Activated CD4-positive, alpha-beta memory T cell treated with anti-CD3 and anti-CD28 coated beads for 36 hours (primary cell): ENCODE results near the gene FER. TPM values are rescaled to one million over a fixed set of nuclear protein-coding genes. Genes with fewer than 3 reads are reported as not detected.
"Not testable (repeated sequence)": the region's sequence is repeated elsewhere in the genome, so short reads cannot be mapped to it uniquely, and the experiment has no call there.

Experiments
- CTCF ChIA-PET: fragments of 350-600 bp; sonication (Branson Sonifier 250); formaldehyde crosslinking; loops from one replicate; lab custom pipeline; 2021; ENCODE audit warnings: antibody characterized with exemption, inconsistent platforms; lab: Charles Lee
- POLR2A ChIA-PET: fragments of 350-600 bp; sonication (Branson Sonifier 250); formaldehyde crosslinking; loops from one replicate; lab custom pipeline; 2021; ENCODE audit warnings: antibody characterized with exemption; lab: Charles Lee
- DNase-seq: peaks from one replicate; pipeline ENCODE4 v3.0.0-alpha.2; 2020
- H3K27ac Mint-ChIP-seq: one replicate; pipeline ENCODE4 v1.8.0; 2021; ENCODE audit warnings: mixed read lengths
- H3K27me3 Mint-ChIP-seq: one replicate; pipeline ENCODE4 v1.8.0; 2021; ENCODE audit warnings: mixed read lengths
- H3K36me3 Mint-ChIP-seq: one replicate; pipeline ENCODE4 v1.8.0; 2021; ENCODE audit warnings: mixed read lengths
- H3K4me1 Mint-ChIP-seq: one replicate; pipeline ENCODE4 v1.8.0; 2021; ENCODE audit warnings: low read depth, mixed read lengths
- H3K4me3 Mint-ChIP-seq: one replicate; pipeline ENCODE4 v1.8.0; 2021; ENCODE audit warnings: mild to moderate bottlenecking, mixed read lengths
- H3K9me3 Mint-ChIP-seq: one replicate; pipeline ENCODE4 v1.8.0; 2021; ENCODE audit warnings: mixed read lengths
- intact Hi-C: fragments of 100-400 bp; cut with micrococcal nuclease; formaldehyde crosslinking; loops from one replicate; pipeline ENCODE4 v1.15.1; 2023
- total RNA-seq, 2 experiments: library from RNA; stranded (reverse); gene quantifications; one replicate each; pipeline ENCODE4 v1.2.3, GENCODE V29; 2021

Gene FER
- total RNA-seq, 2 experiments from 2014 or later: 9.1 to 9.5 TPM

DNA sequence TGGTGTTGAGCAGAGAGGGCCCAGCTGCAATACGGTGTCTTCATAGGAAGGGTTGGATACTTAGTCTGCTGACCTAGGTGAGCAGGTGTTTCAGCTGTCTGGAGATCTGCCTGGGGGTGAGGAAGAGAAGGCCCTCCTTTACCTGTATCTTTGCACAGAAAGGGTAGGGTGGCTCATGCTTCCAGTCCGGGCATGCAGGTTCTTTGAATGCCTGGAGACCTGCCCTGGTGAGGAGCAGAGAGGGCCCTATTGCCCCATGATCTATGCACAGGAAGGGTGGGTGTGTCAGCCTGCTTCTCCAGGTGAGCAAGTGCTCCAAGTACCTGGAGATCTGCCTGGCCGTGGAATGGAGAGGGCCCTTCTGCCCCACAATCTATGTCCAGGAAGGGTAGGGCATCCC, 63.0 kb downstream of the FER start:
- ChIA-PET POLR2A (no interaction called here), CTCF (no interaction called here)
- no peak overlapping the region for H3K4me3 Mint-ChIP-seq
- no peak for DNase-seq
- H3K36me3 Mint-ChIP-seq: peaks cover 17% of the 10 kb centered on the region
- no peaks in the 10 kb centered on the region for H3K4me1 Mint-ChIP-seq
- intact Hi-C loops: no loop called here
- H3K9me3 Mint-ChIP-seq: peaks cover 20% of the 10 kb centered on the region
- H3K27me3 Mint-ChIP-seq: no peaks in the 10 kb centered on the region
- no peak overlapping the region for H3K27ac Mint-ChIP-seq

DNA sequence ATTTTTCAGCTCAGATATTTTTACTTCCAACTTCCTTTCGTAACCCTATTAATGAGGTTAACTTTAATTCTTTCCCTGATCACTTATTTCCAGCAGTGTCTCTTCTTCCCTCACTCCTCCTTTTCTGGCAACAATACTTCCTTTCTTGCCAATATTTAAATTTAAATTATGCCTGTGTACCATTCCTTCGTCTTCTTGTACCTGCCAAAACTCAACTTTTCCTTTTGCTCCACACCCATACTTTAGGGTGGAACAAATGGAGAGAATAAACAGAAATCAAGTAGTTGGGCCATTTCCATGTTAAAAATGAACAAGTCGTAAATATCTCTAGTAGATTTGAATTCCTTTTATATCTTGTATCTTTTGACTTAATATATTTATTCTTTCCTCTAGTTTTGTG, 66.0 kb downstream of the FER start:
- no peak overlapping the region for H3K4me3 Mint-ChIP-seq
- H3K4me1 Mint-ChIP-seq: peaks cover 3% of the 10 kb centered on the region
- POLR2A ChIA-PET: no interaction called here
- CTCF ChIA-PET: no interaction called here
- intact Hi-C loops: no loop called here
- H3K9me3 Mint-ChIP-seq: peaks cover 10% of the 10 kb centered on the region
- no peak for DNase-seq
- H3K27me3 Mint-ChIP-seq: no peaks in the 10 kb centered on the region
- H3K27ac Mint-ChIP-seq: no peak overlapping the region
- H3K36me3 Mint-ChIP-seq: peaks cover 10% of the 10 kb centered on the region

DNA sequence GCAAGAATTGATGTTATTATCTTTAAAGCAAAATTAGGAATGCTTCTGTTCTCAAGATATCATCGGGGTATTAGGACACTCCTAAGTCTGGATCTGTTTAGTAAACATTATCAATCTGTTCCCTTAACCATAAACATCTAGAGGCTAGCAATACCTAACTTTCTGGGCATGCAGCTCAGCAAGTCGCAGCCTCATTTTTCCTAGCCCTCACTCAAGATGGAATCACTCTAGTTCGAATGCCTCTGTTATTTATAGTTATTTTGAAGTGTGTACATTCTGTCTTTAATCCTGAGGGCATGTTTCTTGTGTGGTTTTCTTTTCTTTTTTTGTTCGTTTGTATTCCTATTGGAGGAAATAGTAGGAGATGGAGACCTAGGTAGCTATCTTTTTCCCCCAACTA, 66.9 kb downstream of the FER start:
- Mint-ChIP-seq H3K9me3 (peaks cover 6% of the 10 kb centered on the region), H3K4me1 (peaks cover 3% of the 10 kb centered on the region), H3K4me3 (no peak overlapping the region), H3K27me3 (no peaks in the 10 kb centered on the region), H3K36me3 (peaks cover 5% of the 10 kb centered on the region), H3K27ac (no peak overlapping the region)
- DNase-seq: no peak
- ChIA-PET CTCF (no interaction called here), POLR2A (no interaction called here)
- intact Hi-C loops: no loop called here

DNA sequence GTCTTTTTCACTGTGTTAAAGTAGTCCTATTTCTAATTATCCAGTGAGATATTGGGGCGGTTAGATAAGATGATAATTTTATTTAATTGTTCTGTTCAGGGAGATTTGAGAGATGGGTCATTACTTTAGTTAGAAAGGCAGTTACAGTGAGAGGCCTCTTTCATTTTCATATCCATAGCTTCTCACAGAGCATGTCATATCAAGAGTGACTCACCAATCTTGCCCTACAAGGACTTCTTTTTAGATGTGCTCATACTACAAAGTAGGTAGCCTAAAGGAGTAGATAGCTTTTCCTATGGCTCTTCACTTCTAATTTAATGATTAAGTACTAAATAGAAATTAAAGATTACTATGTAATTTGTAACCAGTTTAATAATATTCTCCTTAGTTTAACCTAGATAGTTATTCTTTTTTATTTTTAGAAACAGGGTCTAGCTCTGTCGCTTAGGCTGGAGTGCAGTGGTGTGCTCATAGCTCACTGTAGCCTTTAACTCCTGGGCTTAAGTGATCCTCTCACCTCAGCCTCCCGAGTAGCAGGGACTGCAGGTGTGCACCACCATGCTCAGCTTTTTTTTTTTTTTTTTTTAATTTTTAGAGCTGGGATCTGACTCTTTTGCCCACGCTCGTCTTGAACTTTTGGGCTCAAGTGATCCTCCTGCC, 71.0 kb downstream of the FER start:
- POLR2A ChIA-PET: no interaction called here

DNA sequence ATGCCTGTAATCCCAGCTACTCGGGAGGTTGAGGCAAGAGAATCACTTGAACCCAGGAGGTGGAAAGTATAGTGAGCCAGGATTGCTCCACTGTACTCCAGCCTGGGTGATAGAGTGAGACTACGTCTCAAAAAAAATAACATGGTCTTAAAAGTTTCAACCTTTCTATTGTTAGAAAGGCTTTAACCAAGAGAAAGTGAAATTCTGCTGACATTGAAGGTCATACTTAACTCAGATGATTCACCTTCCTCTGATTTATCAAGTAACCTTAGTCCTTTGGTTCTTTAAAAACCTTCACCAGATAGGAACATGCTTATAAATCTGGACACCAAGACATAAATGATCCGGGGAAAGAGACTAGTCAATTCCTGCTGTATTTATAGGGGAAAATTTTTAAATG, 73.3 kb downstream of the FER start:
- no peaks in the 10 kb centered on the region for H3K27me3 Mint-ChIP-seq
- ChIA-PET CTCF (no interaction called here), POLR2A (no interaction called here)
- peaks cover 2% of the 10 kb centered on the region for H3K9me3 Mint-ChIP-seq
- H3K36me3 Mint-ChIP-seq: peaks cover 6% of the 10 kb centered on the region
- DNase-seq: no peak
- H3K27ac Mint-ChIP-seq: no peak overlapping the region
- no peak overlapping the region for H3K4me3 Mint-ChIP-seq
- intact Hi-C loops: no loop called here
- peaks cover 3% of the 10 kb centered on the region for H3K4me1 Mint-ChIP-seq

More for the DNA sequence above, 71.0 kb downstream of the FER start:
- H3K4me3 Mint-ChIP-seq: no peak overlapping the region
- no peak overlapping the region for H3K27ac Mint-ChIP-seq
- intact Hi-C loops: no loop called here
- CTCF ChIA-PET: interaction anchor here (0.5 to 0.6 kb wide), 2 partner anchors 551 to 1236 kb away, joined by 3 to 4 read pairs; no protein-coding TSS in a partner anchor
- H3K4me1 Mint-ChIP-seq: peaks cover 3% of the 10 kb centered on the region
- H3K36me3 Mint-ChIP-seq: peaks cover 6% of the 10 kb centered on the region
- no peaks in the 10 kb centered on the region for H3K27me3 Mint-ChIP-seq
- DNase-seq: no peak
- H3K9me3 Mint-ChIP-seq: peaks cover 2% of the 10 kb centered on the region

DNA sequence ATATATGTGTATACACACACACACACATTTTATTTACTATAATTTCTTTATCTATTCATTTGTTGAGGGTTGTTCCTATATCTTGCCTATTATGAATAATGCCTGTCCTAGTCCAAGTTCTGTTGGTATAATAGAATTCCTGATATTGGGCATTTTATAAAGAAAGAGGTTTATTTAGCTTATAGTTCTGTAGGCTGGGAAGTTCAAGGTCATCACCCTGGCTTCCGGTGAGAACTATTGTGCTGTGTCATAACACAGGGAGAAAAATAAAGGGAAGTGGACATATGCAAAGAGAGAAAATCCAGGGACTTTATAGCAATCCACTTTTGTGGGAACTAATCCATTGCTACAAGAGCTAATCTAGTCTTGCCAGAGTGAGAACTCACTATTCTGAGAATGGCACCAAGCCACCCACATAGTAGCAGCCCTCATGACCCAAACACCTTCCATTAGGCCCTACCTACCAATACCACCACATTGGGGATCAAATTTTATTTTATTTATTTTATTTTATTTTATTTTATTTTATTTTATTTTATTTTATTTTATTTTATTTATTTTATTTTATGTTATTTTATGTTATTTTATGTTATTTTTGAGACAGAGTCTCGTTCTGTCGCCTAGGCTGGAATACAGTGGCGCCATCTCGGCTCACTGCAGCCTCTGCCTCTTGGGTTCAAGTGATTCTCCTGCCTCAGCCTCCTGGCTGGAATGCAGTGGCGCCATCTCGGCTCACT, 74.7 kb downstream of the FER start:
- intact Hi-C loops: no loop called here
- Mint-ChIP-seq H3K36me3 (peaks cover 6% of the 10 kb centered on the region), H3K27ac (no peak overlapping the region), H3K27me3 (no peaks in the 10 kb centered on the region), H3K4me1 (peaks cover 3% of the 10 kb centered on the region), H3K9me3 (peaks cover 2% of the 10 kb centered on the region), H3K4me3 (no peak overlapping the region)
- no peak for DNase-seq
- ChIA-PET CTCF (no interaction called here), POLR2A (no interaction called here)

- Mint-ChIP-seq H3K4me1 (no peaks in the 10 kb centered on the region), H3K4me3 (no peak overlapping the region), H3K27ac (no peak overlapping the region), H3K36me3 (no peaks in the 10 kb centered on the region), H3K27me3 (no peaks in the 10 kb centered on the region), H3K9me3 (no peaks in the 10 kb centered on the region)
- ChIA-PET CTCF (no interaction called here), POLR2A (no interaction called here)
- DNase-seq: no peak
- intact Hi-C loops: no loop called here
Observed at GRCh38 chr5:108827131-108827530, 79.4 kb downstream of the FER start.

DNA sequence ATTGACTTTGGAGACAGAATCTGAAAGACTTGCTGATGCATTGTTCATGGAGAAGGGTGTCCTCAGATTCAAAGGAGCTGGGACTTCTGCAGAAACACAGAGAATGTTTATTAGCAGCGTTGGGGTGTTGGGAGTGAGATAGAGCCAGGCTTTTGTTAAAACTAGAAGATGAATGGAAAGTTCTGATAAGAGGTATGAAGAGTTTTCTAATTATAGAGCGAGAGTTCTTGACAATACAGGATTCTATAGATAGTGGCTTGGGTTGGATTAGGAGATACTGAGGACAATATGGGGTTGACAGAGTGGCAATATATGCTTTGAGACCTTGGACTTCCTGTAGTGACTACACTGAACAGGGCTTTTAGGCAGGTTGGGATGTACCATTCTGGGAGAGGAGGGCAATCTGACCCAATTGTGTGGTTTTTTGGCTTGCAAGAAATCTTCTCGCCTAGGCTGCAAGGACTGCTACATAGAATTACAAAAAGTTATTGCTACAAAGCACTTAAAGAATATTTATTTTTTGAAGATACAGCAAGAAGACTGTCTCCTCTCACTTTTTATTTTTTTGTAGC, 83.1 kb downstream of the FER start:
- no peak for DNase-seq
- intact Hi-C loops: no loop called here
- no peak overlapping the region for H3K4me3 Mint-ChIP-seq
- H3K9me3 Mint-ChIP-seq: no peaks in the 10 kb centered on the region
- CTCF ChIA-PET: no interaction called here
- no peaks in the 10 kb centered on the region for H3K4me1 Mint-ChIP-seq
- H3K36me3 Mint-ChIP-seq: peaks cover 1% of the 10 kb centered on the region
- H3K27ac Mint-ChIP-seq: no peak overlapping the region
- H3K27me3 Mint-ChIP-seq: no peaks in the 10 kb centered on the region
- POLR2A ChIA-PET: no interaction called here

- H3K4me3 Mint-ChIP-seq: no peak overlapping the region
- POLR2A ChIA-PET: no interaction called here
- no peaks in the 10 kb centered on the region for H3K27me3 Mint-ChIP-seq
- DNase-seq: no peak
- no peaks in the 10 kb centered on the region for H3K4me1 Mint-ChIP-seq
- H3K27ac Mint-ChIP-seq: no peak overlapping the region
- peaks cover 6% of the 10 kb centered on the region for H3K36me3 Mint-ChIP-seq
- CTCF ChIA-PET: no interaction called here
- no peaks in the 10 kb centered on the region for H3K9me3 Mint-ChIP-seq
- intact Hi-C loops: no loop called here
Observed at GRCh38 chr5:108836492-108836891, 88.8 kb downstream of the FER start.

DNA sequence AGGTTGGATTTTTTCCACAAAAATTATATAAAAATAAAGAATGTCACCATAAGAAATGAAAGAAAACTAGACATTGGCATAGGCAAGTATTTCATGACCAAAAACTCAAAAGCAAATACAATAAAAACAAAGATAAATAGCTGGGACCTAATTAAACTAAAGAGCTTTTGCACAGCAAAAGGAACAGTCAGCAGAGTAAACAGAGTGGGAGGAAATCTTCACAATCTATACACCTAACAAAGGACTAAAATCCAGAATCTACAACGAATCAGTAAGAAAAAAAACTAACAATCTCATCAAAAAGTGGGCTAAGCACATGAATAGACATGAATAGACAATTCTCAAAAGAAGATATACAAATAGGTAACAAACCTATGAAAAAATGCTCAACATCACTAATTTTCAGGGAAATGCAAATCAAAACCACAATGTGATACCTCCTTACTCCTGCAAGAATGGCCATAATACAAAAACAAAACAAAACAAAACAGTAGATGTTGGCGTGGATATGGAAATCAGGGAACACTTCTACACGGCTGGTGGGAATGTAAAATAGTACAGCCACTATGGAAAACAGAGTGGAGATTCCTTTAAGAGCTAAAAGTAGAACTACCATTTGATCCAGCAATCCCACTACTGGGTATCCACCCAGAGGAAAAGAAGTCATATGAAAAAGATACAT, 94.7 kb downstream of the FER start:
- CTCF ChIA-PET: interaction anchor here (0.8 kb wide), 1 partner anchor 1103 kb away, joined by 3 read pairs; no protein-coding TSS in a partner anchor
- H3K27me3 Mint-ChIP-seq, H3K9me3 Mint-ChIP-seq, POLR2A ChIA-PET, H3K4me3 Mint-ChIP-seq, DNase-seq, intact Hi-C loops, H3K4me1 Mint-ChIP-seq, H3K27ac Mint-ChIP-seq: not testable (repeated sequence)
- H3K36me3 Mint-ChIP-seq: peaks cover 11% of the 10 kb centered on the region

DNA sequence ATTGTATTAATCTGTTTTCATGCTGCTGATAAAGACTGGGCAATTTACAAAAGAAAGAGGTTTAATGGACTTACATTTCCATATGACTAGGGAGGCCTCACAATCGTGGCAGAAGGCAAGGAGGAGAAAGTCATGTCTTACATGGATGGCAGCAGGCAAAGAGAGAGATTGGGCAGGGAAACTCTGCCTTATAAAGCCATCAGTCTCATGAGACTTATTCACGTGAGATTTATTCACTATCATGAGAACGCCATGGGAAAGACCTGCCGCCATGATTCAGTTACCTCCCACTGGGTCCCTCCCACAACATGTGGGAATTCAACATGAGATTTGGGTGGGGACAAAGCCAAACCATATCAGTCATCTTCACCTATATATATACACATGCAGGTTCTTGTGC, 103.4 kb downstream of the FER start:
- DNase-seq, intact Hi-C loops, H3K36me3 Mint-ChIP-seq, H3K9me3 Mint-ChIP-seq, H3K4me1 Mint-ChIP-seq, H3K27ac Mint-ChIP-seq, POLR2A ChIA-PET, H3K27me3 Mint-ChIP-seq, H3K4me3 Mint-ChIP-seq, CTCF ChIA-PET: not testable (repeated sequence)

- DNase-seq: no peak
- H3K4me3 Mint-ChIP-seq: no peak overlapping the region
- H3K27ac Mint-ChIP-seq: no peak overlapping the region
- no peaks in the 10 kb centered on the region for H3K9me3 Mint-ChIP-seq
- H3K36me3 Mint-ChIP-seq: peaks cover 7% of the 10 kb centered on the region
- intact Hi-C loops: no loop called here
- CTCF ChIA-PET: no interaction called here
- H3K4me1 Mint-ChIP-seq: no peaks in the 10 kb centered on the region
- no peaks in the 10 kb centered on the region for H3K27me3 Mint-ChIP-seq
- POLR2A ChIA-PET: no interaction called here
Observed at GRCh38 chr5:108857905-108858304, 110.2 kb downstream of the FER start.
